HT-29 (cell line): Measurements from ENCODE around the gene GSK3B. TPM values are rescaled to one million over a fixed set of nuclear protein-coding genes. Genes with fewer than 3 reads are reported as not detected.
"Not testable (repeated sequence)": the region's sequence is repeated elsewhere in the genome, so short reads cannot be mapped to it uniquely, and the experiment has no call there.

Experiments
- DNase-seq: peaks from one replicate; pipeline ENCODE4 v3.0.0-alpha.2; 2015; ENCODE audit warnings: low spot score
- total RNA-seq: library from RNA; depleted of rRNA; stranded (reverse); fragments of >200 nt; shearing (Covaris generic); gene quantifications from 2 replicates; pipeline ENCODE4 v1.2.3, GENCODE V29; 2014

The GSK3B gene
- total RNA-seq, 1 experiment from 2014 or later: 25.2 TPM

- DNase-seq: no peak
Observed at GRCh38 chr3:119937229-119937628, 157.0 kb downstream of the GSK3B start.

- no peak for DNase-seq
Observed at GRCh38 chr3:119934249-119934648, 160.0 kb downstream of the GSK3B start.

GRCh38 chr3:119933207-119933606 lies 161.0 kb downstream of the GSK3B start:
- DNase-seq: no peak

- DNase-seq: no peak
Observed at GRCh38 chr3:119930286-119930685, 164.0 kb downstream of the GSK3B start.

GRCh38 chr3:119927190-119927589 lies 167.1 kb downstream of the GSK3B start:
- DNase-seq: no peak

- DNase-seq: no peak
Observed at GRCh38 chr3:119924111-119925094, 169.8 kb downstream of the GSK3B start.

GRCh38 chr3:119918992-119919933 lies 175.0 kb downstream of the GSK3B start:
- peak; percentile 19 for DNase-seq

GRCh38 chr3:119913021-119913420 lies 181.2 kb downstream of the GSK3B start:
- peak; percentile 43 for DNase-seq

- no peak for DNase-seq
Observed at GRCh38 chr3:119912220-119912619, 182.0 kb downstream of the GSK3B start.

GRCh38 chr3:119911748-119912147 lies 182.5 kb downstream of the GSK3B start:
- peak; percentile 25 for DNase-seq

- DNase-seq: no peak
Observed at GRCh38 chr3:119902061-119902460, 192.2 kb downstream of the GSK3B start.

GRCh38 chr3:119901148-119901547 lies 193.1 kb downstream of the GSK3B start:
- no peak for DNase-seq

GRCh38 chr3:119899192-119899511 lies 195.1 kb downstream of the GSK3B start:
- DNase-seq: no peak

- no peak for DNase-seq
Observed at GRCh38 chr3:119898478-119899191, 195.6 kb downstream of the GSK3B start.

GRCh38 chr3:119894195-119894594 lies 200.1 kb downstream of the GSK3B start:
- DNase-seq: no peak

GRCh38 chr3:119893769-119894168 lies 200.5 kb downstream of the GSK3B start:
- no peak for DNase-seq

- DNase-seq: peak; percentile 81
Observed at GRCh38 chr3:119891944-119892721, 202.1 kb downstream of the GSK3B start.

- not testable (repeated sequence) for DNase-seq
Observed at GRCh38 chr3:119888681-119889080, 205.6 kb downstream of the GSK3B start.

GRCh38 chr3:119885746-119886530 lies 208.3 kb downstream of the GSK3B start:
- no peak for DNase-seq

GRCh38 chr3:119884161-119884557 lies 210.1 kb downstream of the GSK3B start:
- DNase-seq: no peak
